Epithelial cell of proximal tubule (primary cell): ENCODE data around the gene KIF21B. TPM values are rescaled to one million over a fixed set of nuclear protein-coding genes. Genes with fewer than 3 reads are reported as not detected.

ENCODE experiments used
- DNase-seq: peaks from one replicate; pipeline ENCODE4 v3.0.0-alpha.2; 2011; ENCODE audit warnings: low read depth
- H3K4me3 ChIP-seq: 2 replicates; pipeline ENCODE4 v1.5.1; 2011; ENCODE audit warnings: low read depth, mild to moderate bottlenecking, low read length
- CTCF ChIP-seq: conservative IDR thresholded peaks from 2 replicates; pipeline ENCODE4 v1.5.1; 2012; ENCODE audit warnings: low read depth, mild to moderate bottlenecking, low read length
- total RNA-seq: library from RNA; depleted of rRNA; stranded (reverse); fragments of >200 nt; gene quantifications from 2 replicates; pipeline ENCODE4 v1.2.3, GENCODE V29; 2015

Gene KIF21B
- total RNA-seq, 1 donor from 2014 or later: 13.3 TPM

DNA sequence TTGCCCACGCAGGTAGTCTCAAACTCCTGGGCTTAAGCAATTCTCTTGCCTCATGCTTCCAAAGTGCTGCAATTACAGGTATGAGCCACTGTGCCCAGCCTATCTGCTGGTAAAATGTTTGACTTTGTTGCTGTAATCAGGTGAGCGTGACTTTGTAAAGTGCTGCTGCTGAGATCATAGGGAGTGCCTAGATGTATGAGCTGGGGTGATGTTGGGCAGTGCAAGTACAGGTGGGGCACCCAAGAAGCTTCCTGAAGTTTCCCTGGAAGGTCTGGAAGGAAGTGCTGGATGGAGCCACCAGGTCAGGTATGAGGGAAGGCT is 43.1 kb downstream of the KIF21B start:
- TF ChIP-seq CTCF: no peak
- no peak for DNase-seq
- H3K4me3 ChIP-seq: no peak overlapping the region

DNA sequence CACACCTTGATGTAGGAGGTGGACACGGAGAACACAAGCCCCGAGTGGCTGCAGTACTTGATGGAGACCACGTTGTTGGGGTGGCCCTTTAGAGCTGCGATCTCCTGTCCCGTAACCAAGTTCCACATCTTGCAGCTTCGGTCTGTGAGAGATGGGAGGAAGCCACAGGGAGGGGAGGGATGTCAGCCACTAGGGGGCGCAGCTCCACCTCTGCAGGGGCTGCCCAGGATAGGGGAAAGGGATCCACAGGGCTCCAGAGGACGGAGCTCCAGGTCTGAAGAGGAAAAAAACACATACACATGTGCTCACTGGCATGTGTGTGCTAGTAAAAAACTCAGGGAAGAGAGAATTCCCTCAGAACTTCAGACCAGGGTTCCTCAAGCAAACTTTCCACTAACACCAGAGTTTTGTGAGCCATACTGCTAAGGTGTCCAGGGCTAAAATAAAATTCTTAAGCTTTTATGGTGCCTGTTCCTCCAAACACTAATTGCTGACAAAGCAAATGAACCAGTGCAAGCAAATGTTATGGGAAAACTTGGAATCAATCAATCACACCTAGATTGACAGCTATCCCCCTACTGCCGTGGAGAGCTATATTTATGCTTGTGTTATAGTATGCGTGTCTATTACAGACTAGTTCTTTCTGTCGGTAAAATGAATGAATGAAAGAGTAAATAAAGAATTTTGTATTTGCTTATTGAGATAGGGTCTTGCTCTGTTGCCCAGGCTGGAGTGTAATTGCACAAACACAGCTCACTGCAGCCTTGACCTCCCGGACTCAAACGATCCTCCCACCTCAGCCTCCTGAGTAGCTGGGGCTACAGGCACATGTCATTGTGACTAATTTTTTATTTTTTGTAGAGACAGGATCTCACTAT is 43.7 kb downstream of the KIF21B start:
- no peak for DNase-seq
- TF ChIP-seq CTCF: peak; percentile 74
- no peak overlapping the region for H3K4me3 ChIP-seq

GRCh38 chr1:200977071-200977754 is 46.3 kb downstream of the KIF21B start:
- no peak for DNase-seq
- no peak overlapping the region for H3K4me3 ChIP-seq
- no peak for TF ChIP-seq CTCF

DNA sequence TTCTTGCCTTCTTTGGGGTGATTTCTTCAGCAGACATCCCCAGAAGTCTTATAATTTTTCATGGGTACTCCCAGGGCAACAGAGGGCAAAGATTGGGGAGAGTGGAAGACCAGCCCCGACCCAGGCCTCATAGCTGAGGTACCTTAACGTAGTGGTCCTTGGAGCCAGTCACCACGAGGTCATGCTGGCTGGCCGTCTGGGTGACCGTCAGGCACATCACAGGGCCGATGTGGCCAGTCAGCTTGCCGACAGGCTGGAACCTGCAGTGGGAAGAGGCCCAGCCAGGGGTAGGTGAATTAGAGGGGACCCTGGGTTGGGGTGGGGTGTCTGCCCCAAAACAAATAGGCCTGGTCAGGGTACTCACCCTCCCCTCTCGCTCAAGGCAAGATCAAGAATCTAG is 46.9 kb downstream of the KIF21B start:
- TF ChIP-seq CTCF: no peak
- DNase-seq: no peak

GRCh38 chr1:200975458-200975857 is 48.1 kb downstream of the KIF21B start:
- no peak for DNase-seq
- H3K4me3 ChIP-seq: no peak overlapping the region
- TF ChIP-seq CTCF: no peak

More for the DNA sequence above, 46.9 kb downstream of the KIF21B start:
- no peak overlapping the region for H3K4me3 ChIP-seq

- no peak overlapping the region for H3K4me3 ChIP-seq
- TF ChIP-seq CTCF: no peak
- DNase-seq: no peak
These were observed 48.8 kb downstream of the KIF21B start for GRCh38 chr1:200974711-200975110.
